ENCODE data around the gene NFS1.
A peak's percentile ranks its signal among the peaks of the same experiment; 100 is the strongest.
"Not testable (repeated sequence)": the region's sequence is repeated elsewhere in the genome, so short reads cannot be mapped to it uniquely, and the experiment has no call there.

The NFS1 gene

DNA sequence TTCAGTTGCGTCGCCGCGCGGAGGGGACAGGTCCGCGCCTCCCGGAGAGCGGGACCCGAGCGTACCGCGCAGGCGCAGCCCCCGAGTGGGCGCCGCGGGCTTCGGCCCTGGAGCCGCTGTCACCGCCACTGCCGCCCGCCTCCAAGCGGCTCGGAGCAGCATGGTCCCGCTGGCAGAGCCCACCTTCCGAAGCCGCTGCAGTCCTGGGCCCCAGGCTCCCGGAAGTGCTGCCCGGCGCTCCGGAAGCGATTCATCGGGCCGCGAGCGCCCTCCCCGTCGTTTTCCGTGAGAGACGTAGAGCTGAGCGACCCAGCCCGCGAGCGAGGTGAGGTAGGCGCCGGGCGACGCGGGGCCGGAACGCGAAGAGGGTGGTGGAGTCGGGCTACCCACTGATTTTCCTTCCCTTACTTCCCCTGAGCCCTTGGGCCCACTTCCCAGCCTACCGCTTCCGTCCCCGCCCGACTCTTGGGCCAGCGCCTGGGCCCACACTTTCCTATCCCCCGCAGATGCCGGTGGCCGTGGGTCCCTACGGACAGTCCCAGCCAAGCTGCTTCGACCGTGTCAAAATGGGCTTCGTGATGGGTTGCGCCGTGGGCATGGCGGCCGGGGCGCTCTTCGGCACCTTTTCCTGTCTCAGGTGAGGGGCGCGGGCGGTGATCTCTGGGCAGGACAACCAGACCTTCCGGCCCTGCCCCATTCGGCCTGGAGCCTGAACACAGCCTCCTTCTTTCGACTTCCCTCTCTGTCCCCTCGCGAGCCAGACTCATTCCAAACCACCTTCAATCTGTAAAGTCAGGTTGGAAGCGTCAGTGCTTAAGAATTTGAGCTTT is at the start of gene NFS1, which contains the start of gene ROMO1:
Gene NFS1 (minus strand): TSS at position 226 of the 830 bp plus-strand sequence. CDS start 64 bp downstream, at position 162.
Gene ROMO1 (plus strand): TSS at position 279 of the 830 bp plus-strand sequence. CDS start 228 bp downstream, at position 507.
- peak; percentile 87 for DNase-seq

DNA sequence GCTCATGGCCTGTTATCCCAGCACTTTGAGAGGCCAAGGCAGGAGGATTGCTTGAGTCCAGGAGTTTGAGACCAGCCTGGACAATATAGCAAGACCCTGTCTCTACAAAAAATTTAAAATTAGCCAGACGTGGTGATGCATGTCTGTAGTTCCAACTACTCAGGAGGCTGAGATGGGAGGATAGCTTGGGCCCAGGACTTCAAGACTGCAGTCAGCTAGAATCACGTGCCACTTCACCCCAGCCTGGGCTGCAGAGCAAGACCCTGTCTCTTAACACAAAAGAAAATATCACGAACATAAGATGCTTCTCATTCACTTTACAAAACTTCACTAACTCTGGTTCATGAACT is 45.3 kb upstream of the NFS1 start:
- not testable (repeated sequence) for DNase-seq

- DNase-seq, result no peak
Measured at GRCh38 chr20:35743693-35744491, 44.7 kb upstream of the NFS1 start.

DNA sequence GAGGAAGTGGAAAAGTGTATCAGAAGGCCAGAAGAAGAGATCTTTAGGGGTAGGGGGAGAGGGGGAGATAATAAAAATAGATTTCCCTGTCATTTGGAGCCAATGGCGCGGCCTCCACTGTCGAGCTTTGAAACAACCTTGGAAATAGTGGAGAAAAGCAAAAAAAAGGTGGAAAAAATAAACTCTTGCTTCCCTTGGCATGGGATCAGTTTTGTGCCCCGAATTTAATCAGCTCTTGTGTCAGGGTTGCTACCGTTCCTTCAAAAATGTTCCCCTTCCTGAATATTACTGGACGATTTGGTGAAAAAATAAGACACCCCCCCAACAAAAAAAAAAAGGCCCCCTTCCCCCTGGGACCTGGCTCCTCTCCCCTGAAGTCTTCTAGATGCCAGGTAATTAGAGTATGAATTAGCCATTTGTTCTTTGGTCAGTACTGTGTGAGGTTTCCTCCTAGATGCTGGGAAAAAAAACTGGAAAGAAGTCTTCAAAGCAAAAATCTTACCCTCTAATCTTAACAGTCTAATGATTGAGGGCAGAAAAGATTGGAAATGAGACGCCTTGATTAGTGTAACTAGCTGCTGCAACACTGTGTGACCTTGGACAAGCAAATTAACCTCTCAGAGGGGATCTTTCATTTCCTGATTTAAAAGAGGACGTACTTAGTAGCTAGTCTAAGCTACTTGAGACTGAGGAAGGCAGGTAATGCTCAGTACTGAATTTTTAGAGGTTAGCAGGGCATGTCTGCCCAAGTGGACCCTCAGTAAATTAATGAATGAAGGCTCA is 43.8 kb upstream of the NFS1 start:
- peak; percentile 58 for DNase-seq

- peak; percentile 100 for DNase-seq
Measured at GRCh38 chr20:35741892-35742740, 43.0 kb upstream of the NFS1 start, which contains the start of gene RBM39. Gene RBM39 (minus strand): TSS chr20:35742260. CDS start chr20:35740874, 1,386 bp downstream.

DNA sequence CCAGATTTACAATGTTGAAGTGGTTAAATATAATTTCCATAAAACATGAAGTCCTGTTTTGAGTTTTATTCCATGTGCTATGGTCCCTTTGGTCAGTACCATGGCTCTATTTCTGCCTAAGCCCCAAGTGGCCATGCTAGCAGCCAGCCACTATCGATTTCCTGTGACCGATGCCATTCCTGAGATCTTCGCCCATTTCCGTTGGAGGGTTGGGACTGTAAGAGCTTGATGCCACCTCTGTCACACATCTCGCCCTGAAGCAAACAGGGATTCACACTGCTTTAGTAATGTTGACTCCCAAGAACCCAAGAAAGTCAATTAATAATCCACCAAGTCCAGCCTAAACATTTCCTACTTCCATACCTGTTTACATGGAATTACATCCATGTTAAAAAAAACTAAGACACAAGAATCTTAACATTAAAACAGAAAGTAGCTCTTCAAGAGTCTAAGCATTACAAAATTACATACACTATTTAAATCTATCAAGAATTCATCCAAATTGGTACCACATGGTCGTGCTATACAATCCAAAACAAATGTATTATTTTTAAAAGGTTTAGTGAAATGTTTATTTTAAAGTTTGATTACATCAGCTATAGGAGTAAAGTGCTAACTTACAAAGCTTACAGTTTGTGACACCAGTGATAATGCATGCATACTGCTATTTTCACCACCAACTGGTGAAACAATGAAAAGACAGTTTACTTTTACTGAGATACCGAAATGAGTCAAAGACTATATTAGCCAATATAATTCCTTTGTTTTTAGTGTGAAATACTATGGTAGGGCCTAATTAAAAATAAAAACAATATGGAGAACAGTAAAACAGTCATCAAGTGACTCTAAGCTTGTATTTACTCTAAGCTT is 40.4 kb upstream of the NFS1 start:
- DNase-seq, result no peak

- DNase-seq, result no peak
Measured at GRCh38 chr20:35738410-35739179, 39.4 kb upstream of the NFS1 start.

GRCh38 chr20:35737865-35738333 is 38.7 kb upstream of the NFS1 start:
- no peak for DNase-seq

DNA sequence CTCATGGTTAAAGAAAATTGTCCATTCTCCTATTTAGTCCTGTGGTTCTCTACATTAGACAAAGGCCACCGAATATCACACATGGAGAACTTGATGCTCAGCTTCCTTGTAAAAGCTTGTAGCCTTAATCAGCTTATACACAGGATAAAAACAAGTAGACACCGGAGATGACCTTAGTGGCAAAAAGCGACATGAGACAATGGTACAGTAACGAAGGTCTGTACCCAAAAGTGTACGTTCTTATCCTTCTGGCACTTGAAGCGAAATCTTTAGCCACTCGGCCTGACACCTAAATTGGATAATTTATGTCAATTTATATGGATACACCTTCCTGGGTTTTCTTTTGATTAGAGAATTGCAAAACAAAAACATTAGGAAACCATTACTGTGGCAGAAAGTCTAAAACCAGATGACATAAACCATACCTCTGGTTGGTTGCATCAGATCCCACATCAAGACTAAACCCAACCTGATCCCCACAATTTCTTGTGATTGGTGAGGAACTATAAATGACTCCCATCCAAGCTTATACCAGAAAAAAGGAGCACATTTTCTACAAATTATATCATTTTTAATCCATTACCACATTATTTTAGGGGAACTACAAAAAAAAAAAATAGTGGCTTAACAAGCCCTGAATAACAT is 36.8 kb upstream of the NFS1 start:
- DNase-seq, result no peak

- DNase-seq, result no peak
Measured at GRCh38 chr20:35734777-35735649, 35.9 kb upstream of the NFS1 start.

GRCh38 chr20:35734374-35734773 is 35.2 kb upstream of the NFS1 start:
- DNase-seq, result no peak

DNA sequence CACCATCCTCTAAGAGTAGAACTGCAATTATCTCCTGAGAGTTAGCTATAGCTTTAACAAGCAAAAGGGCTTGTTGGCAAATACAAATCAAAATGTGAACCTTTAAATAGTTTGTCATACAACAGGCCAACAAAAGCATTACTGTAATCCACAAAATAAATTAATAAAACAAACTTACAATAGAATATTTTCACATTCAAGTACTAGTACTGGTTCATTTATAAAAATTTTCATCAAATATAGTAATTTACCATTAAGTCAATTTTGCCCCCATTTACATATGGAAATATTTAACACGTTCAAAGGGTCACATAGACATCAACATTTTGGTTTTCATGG is 33.5 kb upstream of the NFS1 start:
- DNase-seq, result no peak

DNA sequence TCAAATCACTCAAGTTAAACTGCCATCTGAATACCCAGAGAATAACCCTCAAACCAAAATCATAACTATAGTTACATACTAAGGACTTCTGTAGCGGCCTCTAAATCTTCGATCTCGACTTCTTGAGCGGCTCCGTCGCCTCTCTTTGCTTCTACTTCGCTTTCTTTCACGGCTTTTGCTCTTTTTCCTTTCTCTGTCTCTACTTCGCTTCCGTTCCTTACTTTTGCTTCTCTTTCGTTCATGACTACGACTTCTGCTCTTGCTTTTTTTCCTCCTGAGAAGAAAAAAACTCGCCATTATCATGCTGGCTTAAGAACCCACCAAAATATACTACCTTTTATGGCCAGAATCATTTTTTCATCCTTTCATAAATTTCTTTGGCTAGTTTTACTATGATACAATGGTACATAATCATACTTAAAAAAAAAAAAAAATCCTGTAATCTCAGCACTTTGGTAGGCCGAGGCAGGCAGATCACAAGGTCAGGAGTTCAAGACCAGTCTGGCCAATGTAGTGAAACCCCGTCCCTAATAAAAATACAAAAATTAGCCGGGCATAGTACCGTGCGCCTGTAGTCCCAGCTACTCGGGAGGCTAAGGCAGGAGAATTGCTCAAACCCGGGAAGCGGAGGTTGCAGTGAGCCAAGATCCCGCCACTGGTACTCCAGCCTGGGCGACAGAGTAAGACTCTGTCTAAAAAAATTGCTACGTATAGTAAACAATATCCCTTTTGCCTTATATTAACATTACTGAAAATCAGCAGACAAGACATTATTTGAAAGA is 32.9 kb upstream of the NFS1 start:
- no peak for DNase-seq

DNA sequence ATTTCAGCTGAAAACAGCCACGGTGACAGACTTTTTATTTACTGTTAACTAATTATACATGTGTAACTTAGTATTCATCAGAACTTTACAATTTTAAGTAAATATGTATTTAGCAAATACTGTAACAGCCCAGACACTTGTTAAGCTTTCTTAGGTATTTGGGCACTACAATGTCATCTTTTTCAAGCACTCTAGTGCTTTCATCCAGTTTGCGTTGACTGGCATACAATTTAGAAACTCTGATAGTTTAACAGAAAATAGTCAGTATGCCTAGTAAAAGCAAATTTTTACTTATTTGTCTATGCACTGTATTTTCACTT is 32.3 kb upstream of the NFS1 start:
- no peak for DNase-seq

DNA sequence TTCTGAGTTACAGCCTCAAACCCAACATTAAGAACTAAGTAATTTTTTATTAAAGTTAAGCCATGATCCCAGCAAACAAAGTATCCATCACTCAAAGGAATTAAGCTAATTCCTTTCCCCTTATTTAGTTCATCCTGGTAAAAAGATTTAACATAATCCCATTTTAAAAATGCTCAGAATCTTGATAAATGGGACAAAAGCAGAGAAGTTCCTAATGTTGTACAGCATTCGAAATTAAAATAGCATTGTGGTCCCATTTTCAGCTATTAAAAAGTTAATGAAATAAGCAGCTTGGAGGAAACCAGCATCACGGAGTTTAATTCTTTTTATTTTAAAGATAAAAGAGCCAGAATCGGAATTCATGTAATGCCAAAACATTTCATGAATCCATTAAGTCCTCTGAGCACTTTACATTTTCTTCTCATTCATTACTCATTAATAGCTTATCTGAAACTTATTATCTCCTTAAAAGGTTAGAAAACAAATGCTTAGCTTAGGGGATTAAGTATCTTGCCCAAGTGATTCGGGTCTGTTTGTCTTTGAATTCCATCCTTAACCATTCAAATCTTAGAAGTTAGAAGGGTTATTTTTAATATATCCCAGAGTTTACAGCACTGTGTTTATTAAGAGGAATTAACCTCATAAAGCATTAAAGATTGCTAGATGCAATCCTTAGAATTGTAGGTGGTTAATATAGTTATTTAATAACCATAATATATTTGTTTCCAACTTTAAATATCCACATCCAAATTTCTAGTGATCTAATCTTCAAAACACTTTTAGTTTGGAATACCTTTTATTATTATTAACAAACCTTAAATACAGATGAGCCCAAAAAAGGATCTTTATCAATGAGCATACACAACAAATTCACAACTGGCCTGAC is 31.7 kb upstream of the NFS1 start:
- no peak for DNase-seq

GRCh38 chr20:35729836-35730582 is 30.9 kb upstream of the NFS1 start:
- no peak for DNase-seq

All from NCI-H146 (cell line).